ENCODE measurements around the gene FABP6.

The FABP6 gene

DNA sequence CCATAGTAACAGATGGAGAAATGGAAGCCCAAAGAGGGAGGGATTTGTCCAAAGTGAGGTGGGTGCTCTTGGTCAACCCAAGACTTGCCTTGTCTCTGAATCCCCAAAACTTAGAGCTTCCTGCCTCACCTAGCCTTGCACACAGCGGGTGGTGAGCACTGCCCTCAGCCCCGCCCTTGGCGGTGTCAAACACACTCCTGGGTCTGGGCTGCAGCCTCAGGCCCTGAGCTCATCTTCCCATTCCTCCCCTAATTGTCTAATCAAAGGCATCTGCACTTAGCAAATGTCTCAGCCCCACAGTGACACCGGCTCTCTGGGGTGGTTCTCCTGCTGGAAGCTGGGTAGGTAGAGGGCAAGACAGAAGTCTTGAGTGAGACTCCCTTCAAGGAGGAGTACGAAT lies 20.9 kb downstream of the FABP6 start:
- H3K4me2 ChIP-seq (ENCODE audit: low read length, poor library complexity, severe bottlenecking) = no peak overlapping the region
- H3K4ac ChIP-seq (ENCODE audit: low read depth in 1 of 2, low read length in 2 of 2) = no peak overlapping the region
- no peak overlapping the region for H3K23ac ChIP-seq (ENCODE audit: low read length in 2 of 2)
- WGBS = 83% methylated on average over 4 of the region's 5 CpGs
- no peak overlapping the region for H2BK15ac ChIP-seq (ENCODE audit: low read depth, poor library complexity, severe bottlenecking)
- H2BK12ac ChIP-seq (ENCODE audit: low read length in 2 of 2) = no peak overlapping the region
- H3K4me3 ChIP-seq (ENCODE audit: insufficient read depth in 1 of 2, low read depth in 1 of 2, low read length in 2 of 2) = no peak overlapping the region
- no peak overlapping the region for H3K14ac ChIP-seq (ENCODE audit: low read length in 2 of 2)
- H2BK120ac ChIP-seq (ENCODE audit: low read depth, low read length) = no peak overlapping the region
- no peak overlapping the region for H2BK5ac ChIP-seq (ENCODE audit: low read depth, low read length, poor library complexity, severe bottlenecking)
- H3K4me1 ChIP-seq (ENCODE audit: control insufficient read depth, insufficient read depth, low read depth, low read length) = no peaks in the 10 kb centered on the region
- peaks cover 0 to 33% of the 10 kb centered on the region in 2 experiments for H3K36me3 ChIP-seq (ENCODE audit: control insufficient read depth in 1 of 2, insufficient read depth in 2 of 2, low read depth in 1 of 2, low read length in 2 of 2)
- H2AK5ac ChIP-seq (ENCODE audit: low read length, severe bottlenecking) = no peak overlapping the region
- peaks cover 0 to 17% of the 10 kb centered on the region in 2 experiments for H3K27me3 ChIP-seq (ENCODE audit: control insufficient read depth in 1 of 2, insufficient read depth in 1 of 2, low read length in 2 of 2)
- H3K79me1 ChIP-seq (replicated peaks; ENCODE audit: low read length, poor library complexity, severe bottlenecking) = peaks cover 6% of the 10 kb centered on the region
- DNase-seq = no peak
- H4K8ac ChIP-seq (ENCODE audit: low read length) = no peak overlapping the region
- no peak overlapping the region for H3K18ac ChIP-seq (ENCODE audit: low read depth in 1 of 2, low read length in 2 of 2)
- no peaks in the 10 kb centered on the region for H3K9me3 ChIP-seq (ENCODE audit: control insufficient read depth, low read length)
- no peak overlapping the region for H3K9ac ChIP-seq (ENCODE audit: low read length)
- H3K27ac ChIP-seq (ENCODE audit: low read length, poor library complexity, severe bottlenecking) = no peak overlapping the region
- H2AFZ ChIP-seq (ENCODE audit: low read depth, low read length) = no peak overlapping the region
- H4K91ac ChIP-seq (ENCODE audit: low read length) = no peak overlapping the region

DNA sequence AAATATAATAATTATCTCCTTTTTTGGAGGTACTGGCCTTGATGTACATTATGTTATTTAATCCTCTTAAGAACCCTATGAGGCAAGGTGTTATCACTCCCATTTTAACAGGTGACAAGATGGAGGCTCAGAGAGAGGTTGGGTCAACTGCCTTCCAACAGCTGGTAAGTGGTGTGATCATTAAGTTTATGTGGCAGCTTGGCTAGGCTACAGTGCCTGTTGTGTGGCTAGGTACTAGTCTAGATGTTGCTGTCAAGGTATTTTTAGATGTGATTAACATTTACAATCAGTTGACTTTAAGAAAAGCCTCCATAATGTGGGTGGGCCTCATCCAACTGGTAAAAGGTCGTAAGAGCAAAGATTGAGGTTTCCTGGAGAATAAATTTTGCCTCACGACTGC lies 21.5 kb downstream of the FABP6 start:
- no peaks in the 10 kb centered on the region for H3K4me1 ChIP-seq (ENCODE audit: control insufficient read depth, insufficient read depth, low read depth, low read length)
- no peak overlapping the region for H3K4me2 ChIP-seq (ENCODE audit: low read length, poor library complexity, severe bottlenecking)
- H3K27me3 ChIP-seq (ENCODE audit: control insufficient read depth in 1 of 2, insufficient read depth in 1 of 2, low read length in 2 of 2) = peaks cover 0 to 11% of the 10 kb centered on the region in 2 experiments
- no peak for DNase-seq
- H2BK5ac ChIP-seq (ENCODE audit: low read depth, low read length, poor library complexity, severe bottlenecking) = no peak overlapping the region
- H2BK12ac ChIP-seq (ENCODE audit: low read length in 2 of 2) = no peak overlapping the region
- H3K18ac ChIP-seq (ENCODE audit: low read depth in 1 of 2, low read length in 2 of 2) = no peak overlapping the region
- no peak overlapping the region for H2BK15ac ChIP-seq (ENCODE audit: low read depth, poor library complexity, severe bottlenecking)
- no peak overlapping the region for H3K23ac ChIP-seq (ENCODE audit: low read length in 2 of 2)
- no peak overlapping the region for H2AFZ ChIP-seq (ENCODE audit: low read depth, low read length)
- no peak overlapping the region for H3K4ac ChIP-seq (ENCODE audit: low read depth in 1 of 2, low read length in 2 of 2)
- H3K27ac ChIP-seq (ENCODE audit: low read length, poor library complexity, severe bottlenecking) = no peak overlapping the region
- H3K79me1 ChIP-seq (replicated peaks; ENCODE audit: low read length, poor library complexity, severe bottlenecking) = peaks cover 6% of the 10 kb centered on the region
- H3K14ac ChIP-seq (ENCODE audit: low read length in 2 of 2) = no peak overlapping the region
- no peak overlapping the region for H2AK5ac ChIP-seq (ENCODE audit: low read length, severe bottlenecking)
- peaks cover 0 to 36% of the 10 kb centered on the region in 2 experiments for H3K36me3 ChIP-seq (ENCODE audit: control insufficient read depth in 1 of 2, insufficient read depth in 2 of 2, low read depth in 1 of 2, low read length in 2 of 2)
- no peak overlapping the region for H4K91ac ChIP-seq (ENCODE audit: low read length)
- H3K9ac ChIP-seq (ENCODE audit: low read length) = no peak overlapping the region
- no peaks in the 10 kb centered on the region for H3K9me3 ChIP-seq (ENCODE audit: control insufficient read depth, low read length)
- no peak overlapping the region for H2BK120ac ChIP-seq (ENCODE audit: low read depth, low read length)
- no peak overlapping the region for H4K8ac ChIP-seq (ENCODE audit: low read length)
- 84% methylated on average over 2 of the region's 2 CpGs for WGBS
- no peak overlapping the region for H3K4me3 ChIP-seq (ENCODE audit: insufficient read depth in 1 of 2, low read depth in 1 of 2, low read length in 2 of 2)

DNA sequence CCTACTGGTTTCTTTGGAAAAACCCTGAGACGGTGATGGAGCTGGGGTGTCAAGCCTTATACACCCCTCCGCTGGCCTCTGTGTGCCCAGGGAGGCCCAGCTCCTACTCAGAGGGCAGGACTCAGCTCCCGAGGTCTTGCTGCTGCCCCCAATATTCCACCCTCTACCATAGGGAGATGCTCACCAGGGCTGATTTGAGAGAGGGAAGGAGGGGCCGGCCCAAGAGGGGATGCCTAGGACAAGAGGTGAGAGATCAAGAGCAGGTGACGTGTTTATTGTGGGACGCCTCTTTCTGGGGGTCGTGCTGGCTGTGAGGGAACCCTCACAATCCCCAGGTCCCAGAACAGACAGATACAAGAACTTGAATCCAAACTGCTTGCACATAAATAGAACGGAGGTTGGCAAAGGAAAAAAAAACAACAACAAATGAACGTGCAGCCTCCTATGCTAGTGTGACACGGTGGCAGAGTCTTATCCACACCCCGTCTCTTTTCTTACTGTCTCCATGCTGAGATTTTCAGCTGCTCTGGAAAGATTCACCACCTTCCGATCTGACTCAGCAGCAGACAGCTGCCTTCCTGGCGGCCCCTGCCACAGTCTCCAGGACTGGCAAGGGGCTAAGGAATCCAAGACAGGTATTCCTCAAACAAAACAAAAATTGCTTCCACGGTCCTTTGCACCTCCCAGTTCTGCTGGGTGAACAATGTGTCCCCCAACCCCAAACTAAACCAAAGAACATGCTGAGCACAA lies 22.3 kb downstream of the FABP6 start:
- H2AFZ ChIP-seq (ENCODE audit: low read depth, low read length) = no peak overlapping the region
- H3K4me2 ChIP-seq (ENCODE audit: low read length, poor library complexity, severe bottlenecking) = no peak overlapping the region
- no peak for DNase-seq
- peaks cover 0 to 36% of the 10 kb centered on the region in 2 experiments for H3K36me3 ChIP-seq (ENCODE audit: control insufficient read depth in 1 of 2, insufficient read depth in 2 of 2, low read depth in 1 of 2, low read length in 2 of 2)
- peaks cover 0 to 6% of the 10 kb centered on the region in 2 experiments for H3K27me3 ChIP-seq (ENCODE audit: control insufficient read depth in 1 of 2, insufficient read depth in 1 of 2, low read length in 2 of 2)
- no peak overlapping the region for H2BK120ac ChIP-seq (ENCODE audit: low read depth, low read length)
- no peak overlapping the region for H3K4me3 ChIP-seq (ENCODE audit: insufficient read depth in 1 of 2, low read depth in 1 of 2, low read length in 2 of 2)
- no peak overlapping the region for H2BK12ac ChIP-seq (ENCODE audit: low read length in 2 of 2)
- H2BK15ac ChIP-seq (ENCODE audit: low read depth, poor library complexity, severe bottlenecking) = no peak overlapping the region
- H3K79me1 ChIP-seq (replicated peaks; ENCODE audit: low read length, poor library complexity, severe bottlenecking) = peaks cover 6% of the 10 kb centered on the region
- no peak overlapping the region for H2AK5ac ChIP-seq (ENCODE audit: low read length, severe bottlenecking)
- no peaks in the 10 kb centered on the region for H3K9me3 ChIP-seq (ENCODE audit: control insufficient read depth, low read length)
- peak overlapping the region in 1 of 2 experiments; percentile 66 for H3K23ac ChIP-seq (ENCODE audit: low read length in 2 of 2)
- no peak overlapping the region for H2BK5ac ChIP-seq (ENCODE audit: low read depth, low read length, poor library complexity, severe bottlenecking)
- H4K8ac ChIP-seq (ENCODE audit: low read length) = no peak overlapping the region
- no peaks in the 10 kb centered on the region for H3K4me1 ChIP-seq (ENCODE audit: control insufficient read depth, insufficient read depth, low read depth, low read length)
- no peak overlapping the region for H3K14ac ChIP-seq (ENCODE audit: low read length in 2 of 2)
- no peak overlapping the region for H3K27ac ChIP-seq (ENCODE audit: low read length, poor library complexity, severe bottlenecking)
- H3K4ac ChIP-seq (ENCODE audit: low read depth in 1 of 2, low read length in 2 of 2) = no peak overlapping the region
- no peak overlapping the region for H3K9ac ChIP-seq (ENCODE audit: low read length)
- H4K91ac ChIP-seq (ENCODE audit: low read length) = no peak overlapping the region
- H3K18ac ChIP-seq (ENCODE audit: low read depth in 1 of 2, low read length in 2 of 2) = no peak overlapping the region
- 97% methylated on average over 12 of the region's 14 CpGs for WGBS

DNA sequence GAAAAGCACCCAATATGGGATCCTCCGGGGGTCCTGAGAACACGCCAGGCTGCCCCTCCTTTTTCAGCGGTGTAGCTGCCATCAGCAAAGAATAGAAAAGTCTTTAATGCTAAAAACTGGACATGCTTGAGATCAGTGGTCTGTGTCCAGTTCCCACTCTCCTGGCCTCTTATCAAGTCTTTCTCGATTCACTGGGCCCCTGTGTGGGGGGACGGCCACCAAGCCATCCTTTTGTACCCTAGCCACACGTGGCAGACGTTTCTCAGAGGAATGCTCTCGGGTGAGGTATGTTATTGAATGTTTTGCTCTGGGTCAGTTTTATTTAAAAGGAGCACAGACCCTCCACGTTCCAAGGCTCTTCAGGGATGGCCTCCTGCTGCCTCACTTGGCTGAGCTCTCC lies 23.6 kb downstream of the FABP6 start:
- H2AFZ ChIP-seq (ENCODE audit: low read depth, low read length) = no peak overlapping the region
- peaks cover 6% of the 10 kb centered on the region for H3K79me1 ChIP-seq (replicated peaks; ENCODE audit: low read length, poor library complexity, severe bottlenecking)
- over 99% methylated on average over 6 of the region's 9 CpGs for WGBS
- H3K4me3 ChIP-seq (ENCODE audit: insufficient read depth in 1 of 2, low read depth in 1 of 2, low read length in 2 of 2) = no peak overlapping the region
- H2BK12ac ChIP-seq (ENCODE audit: low read length in 2 of 2) = no peak overlapping the region
- no peak overlapping the region for H3K18ac ChIP-seq (ENCODE audit: low read depth in 1 of 2, low read length in 2 of 2)
- no peak overlapping the region for H3K27ac ChIP-seq (ENCODE audit: low read length, poor library complexity, severe bottlenecking)
- no peaks in the 10 kb centered on the region for H3K27me3 ChIP-seq (ENCODE audit: control insufficient read depth in 1 of 2, insufficient read depth in 1 of 2, low read length in 2 of 2)
- H4K8ac ChIP-seq (ENCODE audit: low read length) = no peak overlapping the region
- H2AK5ac ChIP-seq (ENCODE audit: low read length, severe bottlenecking) = no peak overlapping the region
- H3K4me1 ChIP-seq (ENCODE audit: control insufficient read depth, insufficient read depth, low read depth, low read length) = no peaks in the 10 kb centered on the region
- no peak overlapping the region for H2BK15ac ChIP-seq (ENCODE audit: low read depth, poor library complexity, severe bottlenecking)
- H2BK120ac ChIP-seq (ENCODE audit: low read depth, low read length) = no peak overlapping the region
- no peak overlapping the region for H3K23ac ChIP-seq (ENCODE audit: low read length in 2 of 2)
- H3K4ac ChIP-seq (ENCODE audit: low read depth in 1 of 2, low read length in 2 of 2) = no peak overlapping the region
- H2BK5ac ChIP-seq (ENCODE audit: low read depth, low read length, poor library complexity, severe bottlenecking) = no peak overlapping the region
- no peak overlapping the region for H3K14ac ChIP-seq (ENCODE audit: low read length in 2 of 2)
- no peak overlapping the region for H4K91ac ChIP-seq (ENCODE audit: low read length)
- H3K9me3 ChIP-seq (ENCODE audit: control insufficient read depth, low read length) = no peaks in the 10 kb centered on the region
- peaks cover 0 to 36% of the 10 kb centered on the region in 2 experiments for H3K36me3 ChIP-seq (ENCODE audit: control insufficient read depth in 1 of 2, insufficient read depth in 2 of 2, low read depth in 1 of 2, low read length in 2 of 2)
- H3K9ac ChIP-seq (ENCODE audit: low read length) = no peak overlapping the region
- DNase-seq = no peak
- no peak overlapping the region for H3K4me2 ChIP-seq (ENCODE audit: low read length, poor library complexity, severe bottlenecking)

Data from mesenchymal stem cell (in vitro differentiated cells and primary cell).